ENCODE measurements around the gene PPP1CB.

The PPP1CB gene

DNA sequence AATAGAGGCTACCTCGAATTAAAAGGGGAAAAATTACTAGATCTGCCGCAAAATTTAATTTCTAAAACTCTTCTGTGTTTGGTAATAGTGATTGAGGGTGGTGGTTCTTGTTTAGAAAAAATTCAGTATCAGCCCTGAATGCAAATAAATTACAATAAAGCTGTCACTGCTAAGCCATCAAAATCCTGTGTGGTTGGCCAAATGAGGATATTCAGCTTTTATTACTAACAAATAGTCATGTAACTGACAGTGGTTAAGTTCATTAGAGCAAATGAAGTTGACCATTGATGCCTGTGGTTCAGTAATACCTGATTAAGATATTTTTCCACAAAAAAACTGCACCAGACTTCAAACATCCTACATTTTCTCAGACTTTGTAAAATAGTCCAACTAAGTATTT is 14.4 kb downstream of the PPP1CB start:
- ChIA-PET POLR2A (no interaction called here), CTCF (interaction anchor here (1.1 to 1.7 kb wide), 2 partner anchors 9 to 173 kb away, joined by 3 to 6 read pairs; no protein-coding TSS in a partner anchor)
- DNase-seq (ENCODE audit: extremely low spot score), result no peak
- TF ChIP-seq, protein P1, sequence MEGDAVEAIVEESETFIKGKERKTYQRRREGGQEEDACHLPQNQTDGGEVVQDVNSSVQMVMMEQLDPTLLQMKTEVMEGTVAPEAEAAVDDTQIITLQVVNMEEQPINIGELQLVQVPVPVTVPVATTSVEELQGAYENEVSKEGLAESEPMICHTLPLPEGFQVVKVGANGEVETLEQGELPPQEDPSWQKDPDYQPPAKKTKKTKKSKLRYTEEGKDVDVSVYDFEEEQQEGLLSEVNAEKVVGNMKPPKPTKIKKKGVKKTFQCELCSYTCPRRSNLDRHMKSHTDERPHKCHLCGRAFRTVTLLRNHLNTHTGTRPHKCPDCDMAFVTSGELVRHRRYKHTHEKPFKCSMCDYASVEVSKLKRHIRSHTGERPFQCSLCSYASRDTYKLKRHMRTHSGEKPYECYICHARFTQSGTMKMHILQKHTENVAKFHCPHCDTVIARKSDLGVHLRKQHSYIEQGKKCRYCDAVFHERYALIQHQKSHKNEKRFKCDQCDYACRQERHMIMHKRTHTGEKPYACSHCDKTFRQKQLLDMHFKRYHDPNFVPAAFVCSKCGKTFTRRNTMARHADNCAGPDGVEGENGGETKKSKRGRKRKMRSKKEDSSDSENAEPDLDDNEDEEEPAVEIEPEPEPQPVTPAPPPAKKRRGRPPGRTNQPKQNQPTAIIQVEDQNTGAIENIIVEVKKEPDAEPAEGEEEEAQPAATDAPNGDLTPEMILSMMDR (IDR thresholded peaks at IDR 0.05; ENCODE audit: control extremely low read depth, extremely low read depth, low read depth, missing control alignments), result no peak

DNA sequence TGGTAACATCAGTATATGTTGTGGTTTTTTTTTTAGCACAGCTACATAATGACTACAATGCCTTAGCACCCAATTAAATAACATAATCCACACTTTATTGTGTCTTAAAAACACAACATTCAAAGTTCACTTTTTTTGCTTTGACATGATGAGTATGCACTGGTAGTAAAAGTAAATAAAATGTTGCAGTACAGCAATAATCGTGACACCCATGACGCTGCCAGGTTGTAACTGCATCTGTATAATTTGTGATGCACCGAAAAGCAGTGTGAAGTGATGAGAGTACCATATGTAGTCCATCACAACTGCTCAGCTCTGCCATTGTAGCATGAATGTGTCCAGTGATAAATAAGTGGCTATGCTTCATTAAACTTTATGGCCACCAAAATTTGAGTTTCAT is 15.7 kb downstream of the PPP1CB start:
- ChIA-PET CTCF (interaction anchor here (1.7 kb wide), 1 partner anchor 8 kb away, joined by 6 read pairs; no protein-coding TSS in a partner anchor), POLR2A (no interaction called here)
- TF ChIP-seq, protein P1 (IDR thresholded peaks at IDR 0.05; ENCODE audit: control extremely low read depth, extremely low read depth, low read depth, missing control alignments), result no peak
- no peak for DNase-seq (ENCODE audit: extremely low spot score)

DNA sequence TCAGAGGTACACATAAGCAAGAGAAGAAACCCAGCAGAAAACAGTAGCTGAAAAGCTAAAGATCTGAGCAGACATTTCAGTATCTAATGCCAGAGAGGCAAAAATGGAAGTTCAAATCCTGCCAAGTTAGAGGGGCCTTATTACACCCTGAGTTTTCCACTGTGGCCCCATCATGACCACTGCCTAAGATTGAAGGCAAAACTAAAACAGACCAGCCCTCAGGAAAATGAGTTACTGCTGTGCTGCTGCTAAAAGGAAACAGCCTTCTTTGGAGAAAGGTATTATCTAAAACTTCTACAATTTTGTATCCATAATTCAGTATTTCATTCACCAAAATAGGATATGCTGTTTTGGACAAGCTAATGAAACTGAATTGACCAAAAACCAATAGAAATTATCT is 16.8 kb downstream of the PPP1CB start:
- CTCF ChIA-PET, result interaction anchor here (1.2 kb wide), 1 partner anchor 174 kb away, joined by 3 read pairs; no protein-coding TSS in a partner anchor
- POLR2A ChIA-PET, result no interaction called here
- TF ChIP-seq, protein P1 (IDR thresholded peaks at IDR 0.05; ENCODE audit: control extremely low read depth, extremely low read depth, low read depth, missing control alignments), result no peak
- no peak for DNase-seq (ENCODE audit: extremely low spot score)

DNA sequence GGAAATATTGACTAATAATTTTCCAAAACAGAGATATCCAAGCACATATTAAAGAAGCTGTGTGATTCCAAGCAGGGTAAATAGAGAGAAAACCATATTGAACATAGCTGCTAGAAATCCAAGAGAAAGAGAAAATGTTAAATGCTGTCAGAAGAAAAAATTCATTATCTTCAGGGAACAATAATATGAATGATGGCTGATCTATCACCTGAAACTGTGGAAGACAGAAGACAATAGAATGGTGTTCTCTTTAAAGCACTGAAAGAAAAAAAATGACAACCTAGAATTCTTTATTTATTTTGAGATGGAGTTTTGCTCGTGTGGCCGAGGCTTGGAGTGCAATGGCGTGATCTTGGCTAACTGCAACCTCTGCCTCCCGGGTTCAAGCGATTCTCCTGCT is 17.3 kb downstream of the PPP1CB start:
- TF ChIP-seq, protein P1 (IDR thresholded peaks at IDR 0.05; ENCODE audit: control extremely low read depth, extremely low read depth, low read depth, missing control alignments), result no peak
- no peak for DNase-seq (ENCODE audit: extremely low spot score)
- ChIA-PET POLR2A (no interaction called here), CTCF (interaction anchor here (1.2 kb wide), 1 partner anchor 175 kb away, joined by 3 read pairs; no protein-coding TSS in a partner anchor)

DNA sequence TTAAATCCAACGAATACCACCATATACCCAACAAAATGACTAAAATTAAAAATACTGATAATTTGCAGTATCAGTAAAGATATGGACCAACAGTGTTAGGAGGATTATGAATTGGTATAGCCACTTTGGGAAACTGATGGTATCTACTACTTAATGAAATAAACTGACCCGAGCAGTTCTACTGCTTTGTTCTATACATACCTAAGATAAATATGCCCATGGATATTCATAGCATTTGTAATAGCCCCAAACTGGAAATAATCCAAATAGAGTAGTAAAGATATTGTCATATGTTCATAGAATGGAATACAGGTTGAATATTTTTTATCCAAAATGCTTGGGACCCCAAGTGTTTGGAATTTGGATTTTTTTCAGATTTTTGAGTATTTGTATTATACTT is 20.7 kb downstream of the PPP1CB start:
- POLR2A ChIA-PET, result no interaction called here
- DNase-seq (ENCODE audit: extremely low spot score), result no peak
- TF ChIP-seq, protein P1 (IDR thresholded peaks at IDR 0.05; ENCODE audit: control extremely low read depth, extremely low read depth, low read depth, missing control alignments), result no peak
- CTCF ChIA-PET, result interaction anchor here (1.4 kb wide), 1 partner anchor 178 kb away, joined by 3 read pairs; no protein-coding TSS in a partner anchor

DNA sequence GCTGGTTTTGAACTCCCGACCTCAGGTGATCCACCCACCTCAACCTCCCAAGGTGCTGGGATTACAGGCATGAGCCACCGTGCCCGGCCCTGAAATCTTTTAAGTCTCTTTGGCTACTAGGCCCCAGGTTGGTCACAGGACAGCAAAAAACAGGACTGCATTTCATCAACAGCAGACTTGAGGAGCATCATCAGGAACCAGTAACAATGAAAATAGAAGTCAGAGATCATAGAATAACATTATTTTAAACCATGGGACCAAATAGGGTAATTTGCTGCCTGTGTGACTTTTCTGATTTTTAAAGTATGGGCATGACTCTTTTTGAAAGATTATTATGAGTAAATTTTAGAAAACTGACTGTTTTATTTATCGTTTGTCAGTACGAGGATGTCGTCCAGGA is 24.8 kb downstream of the PPP1CB start:
- ChIA-PET CTCF (interaction anchor here (1.1 to 2.5 kb wide), 4 partner anchors 10 to 1093 kb away, joined by 3 to 6 read pairs (median 4); no protein-coding TSS in a partner anchor), POLR2A (no interaction called here)
- TF ChIP-seq, protein P1 (IDR thresholded peaks at IDR 0.05; ENCODE audit: control extremely low read depth, extremely low read depth, low read depth, missing control alignments), result no peak
- DNase-seq (ENCODE audit: extremely low spot score), result no peak
